HG03135 (cell line): ENCODE data around the gene IMMT.
"Not testable (repeated sequence)": the region's sequence is repeated elsewhere in the genome, so short reads cannot be mapped to it uniquely, and the experiment has no call there.

ENCODE experiments used
- ATAC-seq: cut with Tn5 transposase; IDR thresholded peaks from one replicate; pipeline ENCODE4 v1.9.1; 2021; ENCODE audit warnings: mild to moderate bottlenecking, moderate library complexity; ENCODE audit not compliant: unreplicated experiment

The IMMT gene

DNA sequence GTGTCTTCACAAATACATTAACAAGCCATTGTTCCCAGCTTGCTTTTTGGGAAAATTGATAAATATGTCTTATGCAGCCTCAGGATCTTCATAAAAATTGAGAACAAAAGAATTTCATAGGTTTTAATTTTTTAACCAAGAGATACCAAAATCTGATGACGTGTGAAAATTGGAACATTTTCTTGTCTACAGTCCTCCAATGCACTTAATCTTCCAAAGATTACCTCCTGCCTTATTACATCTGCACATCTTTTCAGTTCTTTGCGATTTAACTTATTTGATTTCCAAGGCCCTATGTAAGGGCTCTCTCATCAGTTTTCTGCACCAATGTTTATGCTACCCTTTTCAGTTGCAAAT is 7.1 kb upstream of the IMMT start:
- no peak for ATAC-seq

DNA sequence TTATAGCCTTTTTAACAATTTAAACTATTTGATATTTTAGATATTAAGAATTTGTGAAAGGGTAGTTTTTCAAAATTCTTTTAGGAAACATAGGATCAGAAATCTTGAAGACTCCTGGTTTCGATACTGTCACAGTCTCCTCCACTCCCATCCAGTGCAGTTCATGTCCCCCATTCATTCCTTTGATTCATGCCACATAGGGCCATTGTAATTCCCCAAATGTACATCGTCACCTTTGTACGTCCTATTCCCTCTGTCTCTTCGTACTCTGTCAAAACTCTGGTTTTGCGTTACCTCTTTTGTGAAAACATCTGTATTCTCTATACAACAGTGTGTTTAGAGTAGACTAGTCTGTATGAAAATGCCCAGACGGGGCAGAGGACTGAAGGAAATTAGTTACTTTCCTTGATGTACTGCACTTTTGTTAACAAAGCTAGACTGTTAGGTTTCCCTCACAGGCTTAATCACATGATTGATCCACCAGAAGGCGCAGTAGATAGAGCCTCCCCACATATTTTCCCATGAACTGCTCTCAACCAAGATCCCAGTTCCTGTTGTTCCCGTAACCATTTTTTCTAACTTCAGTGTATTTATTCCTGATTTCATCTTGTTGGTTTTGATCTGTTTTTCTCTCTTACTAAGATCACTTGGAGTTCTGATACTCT is 6.5 kb upstream of the IMMT start:
- ATAC-seq, result no peak

DNA sequence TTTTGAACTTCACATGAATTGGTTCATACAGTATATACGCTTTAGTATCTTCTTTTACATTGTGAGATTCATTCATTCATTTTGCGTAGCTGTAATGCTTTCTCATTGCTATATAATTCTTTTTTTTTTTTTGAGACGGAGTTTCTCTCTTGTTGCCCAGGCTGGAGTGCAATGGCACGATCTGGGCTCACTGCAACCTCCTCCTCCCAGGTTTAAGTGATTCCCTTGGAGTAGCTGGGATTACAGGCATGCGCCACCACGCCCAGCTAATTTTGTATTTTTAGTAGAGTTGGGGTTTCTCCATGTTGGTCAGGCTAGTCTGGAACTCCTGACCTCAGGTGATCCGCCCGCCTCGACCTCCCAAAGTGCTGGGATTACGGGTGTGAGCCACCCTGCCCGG is 5.3 kb upstream of the IMMT start:
- not testable (repeated sequence) for ATAC-seq

DNA sequence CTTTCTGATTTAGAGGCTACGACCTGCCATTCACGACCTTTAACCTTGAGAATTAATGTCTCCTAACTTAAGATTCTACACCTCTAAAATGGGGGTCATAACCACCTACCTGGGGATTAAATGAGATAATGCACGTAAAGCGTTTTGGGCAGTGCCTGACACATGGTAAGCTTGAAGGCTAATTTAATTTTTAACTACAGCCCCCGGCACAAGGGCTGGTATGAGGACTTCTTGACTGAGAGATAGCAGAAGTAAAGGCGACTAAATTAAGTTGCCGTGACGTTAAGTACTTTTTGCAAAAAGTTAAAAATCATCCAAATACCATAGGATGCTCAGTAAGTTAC is 4.5 kb upstream of the IMMT start:
- no peak for ATAC-seq

DNA sequence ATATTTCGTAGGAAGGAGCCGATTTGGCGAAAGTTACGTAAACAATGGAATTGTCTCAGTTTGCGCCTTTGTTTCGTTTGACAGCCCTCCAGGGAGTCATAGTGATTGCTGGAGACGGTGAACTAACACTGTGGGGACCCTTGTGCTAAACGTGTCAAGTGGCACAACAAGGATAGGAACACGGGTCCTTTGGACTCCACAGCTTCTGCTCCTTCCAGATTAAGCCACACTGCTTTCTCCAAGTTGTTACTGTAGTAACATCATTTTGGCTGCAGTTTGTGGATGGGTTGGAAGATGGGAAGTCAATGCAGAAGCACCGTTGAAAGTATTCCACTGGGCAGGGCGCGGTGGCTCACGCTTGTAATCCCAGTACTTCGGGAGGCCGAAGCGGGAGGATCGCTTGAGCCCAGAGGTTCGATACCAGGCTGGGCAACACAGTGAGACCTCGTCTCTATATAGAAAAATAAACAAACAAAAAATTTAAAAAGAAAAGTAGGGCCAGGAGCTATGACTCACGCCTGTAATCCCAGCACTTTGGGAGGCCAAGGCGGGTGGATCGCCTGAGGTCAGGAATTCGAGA is 636 bp upstream of the IMMT start:
- ATAC-seq, result no peak

DNA sequence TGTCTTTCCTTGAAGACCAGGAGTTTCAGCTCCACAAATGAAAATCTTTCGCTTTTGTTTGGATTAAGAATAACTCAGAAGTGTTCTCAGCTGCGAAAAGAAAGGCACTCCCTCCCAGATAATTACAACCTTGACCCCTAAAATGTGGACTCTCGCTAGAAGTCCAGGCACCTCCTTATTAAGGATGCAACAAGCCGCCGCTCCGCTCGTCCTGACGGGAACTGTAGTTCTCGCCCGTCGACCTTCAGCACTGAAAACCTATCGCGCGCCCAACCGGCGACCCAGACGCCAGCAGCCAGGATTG is 559 bp downstream of the IMMT start:
- ATAC-seq, result no peak

DNA sequence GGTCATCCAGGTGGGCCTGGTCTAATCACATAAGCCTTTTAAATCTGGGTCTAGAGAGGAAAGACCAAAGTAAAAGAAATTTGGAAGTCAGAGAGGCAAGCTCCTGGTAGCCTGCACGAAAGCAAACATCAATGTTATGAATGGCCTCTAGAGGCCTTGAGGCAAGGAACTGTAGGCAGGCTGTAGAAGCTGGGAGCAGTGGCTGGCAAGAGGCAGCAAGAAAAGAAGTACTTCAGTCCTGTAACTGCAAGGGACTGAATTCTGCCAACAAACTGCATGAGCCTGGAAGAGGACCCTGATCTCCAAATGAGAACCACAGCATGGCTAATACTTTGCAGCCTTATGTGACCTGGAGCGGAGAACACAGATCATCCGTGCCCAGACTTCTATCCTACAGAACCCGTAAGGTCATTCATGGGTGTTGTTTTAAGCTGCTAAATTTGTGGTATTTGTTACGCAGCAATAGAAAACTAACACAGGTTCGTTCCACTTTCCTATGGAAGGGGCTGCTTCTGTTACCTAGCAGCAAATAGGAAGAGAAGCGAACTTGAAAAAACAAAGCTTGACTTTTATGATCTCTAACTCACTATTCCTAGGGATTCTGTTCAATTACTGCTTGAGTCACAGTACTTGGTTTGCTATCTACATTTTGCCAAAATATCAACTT is 1.2 kb downstream of the IMMT start:
- ATAC-seq, result no peak

DNA sequence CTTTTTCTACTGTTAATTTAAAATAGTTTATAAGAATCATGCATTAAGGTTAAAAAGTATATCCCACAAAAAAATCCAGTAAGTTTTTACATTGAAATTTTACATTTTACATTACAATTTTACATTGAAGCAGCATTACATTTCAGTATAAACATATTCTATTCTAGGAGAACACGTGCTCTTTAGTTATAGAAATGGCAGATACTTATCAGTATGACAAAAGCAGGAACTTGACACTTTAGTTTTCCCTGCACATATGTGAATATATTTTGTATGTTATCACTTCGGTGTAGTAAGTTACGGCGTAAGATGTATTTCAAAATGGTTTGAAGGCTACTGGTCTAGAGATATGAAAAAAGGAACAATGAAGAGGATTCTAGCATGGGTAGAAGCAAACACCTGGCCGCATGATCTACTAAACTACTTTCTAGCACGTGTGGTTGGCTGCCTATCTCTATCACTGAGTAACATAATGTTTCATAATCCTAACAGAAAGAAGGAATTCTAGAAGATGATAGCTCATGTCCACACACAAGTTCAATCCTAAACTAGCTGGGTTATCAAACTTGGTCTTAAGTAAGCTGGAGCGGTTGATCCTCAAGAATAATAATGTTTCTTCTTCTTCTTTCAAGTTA is 5.4 kb downstream of the IMMT start:
- ATAC-seq, result no peak

DNA sequence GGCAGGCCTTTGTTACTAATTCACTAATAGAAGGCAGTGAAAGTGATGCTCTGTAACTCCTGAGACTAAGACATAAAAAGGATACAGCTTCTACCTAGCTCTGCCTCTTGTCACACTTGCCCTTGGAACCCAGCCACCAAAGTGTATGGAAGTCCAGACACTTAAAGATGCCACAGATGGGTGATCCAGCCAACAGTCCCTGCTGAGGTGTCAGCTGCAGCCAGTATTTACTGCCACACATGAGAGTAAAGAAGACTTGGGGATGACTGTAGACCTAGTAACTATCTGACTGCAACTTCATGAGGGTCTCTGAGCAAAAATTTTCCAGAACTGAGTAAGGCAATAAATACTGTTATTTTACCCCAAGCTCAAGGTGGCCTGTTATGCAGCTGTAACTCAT is 8.8 kb downstream of the IMMT start:
- ATAC-seq, result no peak

DNA sequence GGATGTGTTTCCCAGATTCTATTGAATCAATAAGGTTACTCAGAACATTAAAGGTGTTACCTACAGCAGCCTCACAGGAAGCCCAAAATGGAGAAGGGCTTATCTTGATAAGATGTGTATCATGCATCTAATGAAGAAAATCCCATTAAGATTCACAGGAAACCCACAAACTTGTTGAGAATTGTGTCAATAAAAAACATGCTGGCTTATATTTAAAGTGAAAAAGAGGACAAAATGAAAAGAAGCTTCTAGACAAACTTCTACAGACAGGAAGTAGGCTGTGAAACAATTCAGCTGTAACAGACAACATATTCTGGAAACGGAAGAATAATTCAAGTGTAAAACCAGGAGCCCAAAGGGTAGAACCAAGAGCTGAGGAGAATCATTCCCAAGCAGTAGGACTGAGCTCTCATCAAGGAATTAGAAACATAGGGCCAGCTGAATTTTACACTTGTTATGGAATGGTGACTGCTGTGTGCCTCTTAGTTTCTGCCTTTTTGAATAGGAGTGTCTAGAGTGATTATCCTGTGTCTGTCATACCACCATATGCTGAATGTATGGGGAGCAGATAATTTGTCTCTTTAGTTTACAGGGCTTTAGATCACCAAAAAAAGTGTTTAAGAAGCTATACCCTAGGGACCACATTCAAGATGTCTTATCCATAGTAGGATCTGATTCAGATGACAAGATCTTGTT is 9.6 kb downstream of the IMMT start:
- ATAC-seq, result no peak

DNA sequence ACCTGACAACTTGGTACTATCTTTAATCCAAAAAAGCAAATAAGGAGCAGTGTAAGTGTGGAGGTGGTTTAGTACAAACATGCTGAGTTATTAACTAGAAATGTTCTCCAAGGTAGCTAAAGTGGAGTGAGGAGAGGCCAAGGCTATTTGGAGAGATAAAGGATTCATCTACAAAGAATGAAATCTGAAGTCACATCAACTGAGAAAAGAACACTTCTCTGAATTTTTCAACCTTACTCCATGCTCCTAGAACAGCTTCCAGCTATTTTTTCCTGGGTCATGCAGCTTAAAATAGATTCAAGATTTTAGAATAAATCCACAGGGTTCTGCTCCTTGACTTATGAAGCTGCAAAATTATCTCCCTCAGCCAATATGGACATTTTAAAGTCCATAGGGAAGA is 18.7 kb downstream of the IMMT start:
- no peak for ATAC-seq

DNA sequence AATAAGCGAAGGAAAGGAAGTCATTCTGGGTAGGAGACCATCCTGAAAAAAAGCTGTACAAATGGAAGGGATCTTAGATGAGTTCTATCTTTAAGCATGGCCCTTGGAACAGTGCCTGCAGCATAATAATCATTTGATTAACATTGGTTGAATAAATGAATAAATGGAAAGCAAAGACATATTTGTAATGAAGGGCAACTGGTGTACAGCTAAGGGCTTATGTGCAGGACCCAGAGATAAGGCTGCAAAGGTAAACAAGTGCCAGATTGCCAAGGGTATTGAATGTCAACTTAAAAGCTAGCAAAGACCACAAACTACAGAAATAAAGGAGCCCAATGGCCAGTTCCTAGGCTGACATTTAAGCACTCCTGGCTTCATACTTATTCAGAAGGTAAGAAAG is 19.4 kb downstream of the IMMT start:
- no peak for ATAC-seq

DNA sequence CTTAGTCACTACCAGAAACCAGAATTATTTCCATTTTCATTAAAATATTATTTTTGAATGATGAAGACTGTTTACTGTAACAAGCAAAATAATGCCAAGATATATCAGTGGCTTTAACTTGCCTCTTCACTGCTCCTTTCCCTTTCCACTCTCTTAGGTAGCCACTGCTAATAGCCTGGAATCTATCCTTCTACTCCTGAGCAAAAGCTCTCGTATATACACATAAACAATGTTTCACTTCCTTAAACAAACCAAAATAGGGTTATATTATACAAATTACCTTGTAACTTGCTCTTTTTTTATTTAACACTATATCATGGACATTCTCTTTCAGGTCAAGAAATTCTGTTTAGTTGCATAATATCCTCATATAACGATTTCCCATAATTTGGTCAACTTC is 20.8 kb downstream of the IMMT start:
- no peak for ATAC-seq

DNA sequence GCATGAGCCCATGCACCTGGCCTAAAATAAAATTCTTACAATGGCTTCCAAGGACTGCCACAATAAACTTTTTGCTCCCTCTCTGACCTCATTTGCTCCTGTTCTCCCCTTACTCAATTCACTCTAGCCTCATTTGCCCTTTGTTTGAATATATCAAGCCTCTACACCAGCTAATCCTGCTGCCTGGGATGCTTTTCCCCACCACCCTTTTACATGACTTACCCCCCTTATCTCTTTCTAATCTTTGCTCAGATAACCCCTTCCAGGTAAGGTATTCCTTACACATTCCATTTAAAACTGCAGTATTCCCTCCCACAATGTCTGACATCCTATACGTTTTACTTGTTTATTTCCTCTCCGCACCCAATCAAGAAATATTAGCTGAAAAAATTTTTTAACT is 22.7 kb downstream of the IMMT start:
- no peak for ATAC-seq

DNA sequence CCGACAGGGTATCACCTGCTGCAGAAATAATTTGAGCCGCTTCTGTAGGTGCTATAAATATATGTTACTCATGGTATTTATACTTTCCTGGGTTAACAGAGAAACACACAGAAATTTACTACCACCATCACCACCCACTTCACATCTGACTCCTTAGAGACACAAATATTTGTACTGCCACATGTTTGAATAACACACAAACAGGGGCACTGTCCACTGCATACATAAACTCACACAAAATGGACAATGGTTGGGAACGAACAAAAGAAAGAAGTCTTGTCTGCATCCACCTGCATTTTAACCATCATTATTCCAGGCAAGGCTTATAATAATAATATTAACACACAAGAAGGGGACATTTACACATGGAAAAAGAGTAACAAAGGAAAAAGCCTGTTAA is 24.0 kb downstream of the IMMT start:
- no peak for ATAC-seq

DNA sequence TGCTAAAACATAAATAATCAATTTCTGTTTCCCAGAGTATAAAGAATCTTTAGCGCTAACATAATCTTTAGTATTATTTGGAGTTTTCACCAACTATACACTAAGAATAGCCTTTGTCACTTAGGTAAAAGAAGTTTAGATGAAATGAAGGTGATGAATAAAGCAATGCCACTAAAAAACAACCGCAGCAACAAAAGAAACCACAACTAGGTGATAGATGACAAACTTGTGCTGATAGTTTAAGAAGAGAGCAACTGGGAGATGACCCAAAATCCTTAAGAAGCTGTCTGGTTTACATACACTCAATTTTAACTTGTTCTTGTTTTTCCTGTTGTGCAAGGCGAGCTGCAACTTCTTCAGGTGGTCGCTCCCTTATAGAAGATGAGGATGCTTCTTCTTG is 24.8 kb downstream of the IMMT start:
- no peak for ATAC-seq

DNA sequence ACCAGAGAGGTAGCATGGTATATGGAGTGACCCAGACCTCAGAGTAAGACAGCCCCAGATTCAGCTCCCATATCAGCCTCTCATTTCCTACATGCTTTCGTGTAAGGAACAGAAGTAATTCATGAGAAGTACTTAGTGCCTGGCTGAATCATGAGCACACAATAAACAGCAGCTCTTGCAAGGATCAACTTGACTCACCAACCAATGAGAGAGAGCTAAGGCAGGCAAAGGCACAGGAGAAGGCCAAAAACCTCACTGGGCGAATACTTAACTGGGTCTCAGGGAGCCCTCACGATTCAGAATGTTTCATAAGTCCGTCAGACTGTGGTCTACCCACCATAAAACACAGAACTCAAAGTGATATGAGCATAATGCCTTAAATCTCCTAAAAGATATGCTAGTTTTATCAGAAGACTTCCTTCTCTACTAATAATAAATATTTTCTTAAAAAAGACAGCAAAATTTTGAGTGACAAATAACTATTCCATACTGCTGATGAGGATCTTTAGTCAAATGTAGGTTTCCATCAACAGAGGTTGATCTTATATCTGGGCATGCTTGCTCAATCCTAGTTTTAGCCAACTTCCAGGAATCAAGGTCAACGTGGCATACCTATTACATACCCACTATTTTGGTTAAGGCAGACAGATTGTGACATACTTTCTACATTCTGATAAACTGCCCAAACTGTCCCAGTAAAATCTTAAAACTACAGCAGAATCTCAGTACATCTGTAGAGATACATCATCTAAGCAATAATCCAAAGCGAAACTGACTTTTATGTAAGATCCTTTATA is 34.9 kb downstream of the IMMT start:
- no peak for ATAC-seq

DNA sequence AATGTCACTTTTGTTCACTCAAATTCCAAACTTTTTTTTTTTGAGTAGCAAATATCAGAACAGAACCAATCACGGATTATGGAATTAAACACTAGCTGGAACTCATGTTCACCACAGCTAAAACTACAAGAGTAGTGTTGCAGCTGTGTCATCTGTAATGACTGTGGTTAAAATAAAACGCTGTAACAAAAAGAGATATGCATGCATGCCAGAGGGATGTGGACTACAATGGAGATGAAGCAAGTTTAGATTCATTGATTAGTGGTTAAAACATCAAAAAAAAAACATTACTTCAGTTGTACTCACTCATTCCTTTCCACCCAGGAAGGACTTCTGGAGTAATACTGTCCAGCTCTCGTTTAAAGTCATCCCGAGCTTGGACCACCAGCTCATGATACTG is 37.0 kb downstream of the IMMT start:
- ATAC-seq, result no peak

DNA sequence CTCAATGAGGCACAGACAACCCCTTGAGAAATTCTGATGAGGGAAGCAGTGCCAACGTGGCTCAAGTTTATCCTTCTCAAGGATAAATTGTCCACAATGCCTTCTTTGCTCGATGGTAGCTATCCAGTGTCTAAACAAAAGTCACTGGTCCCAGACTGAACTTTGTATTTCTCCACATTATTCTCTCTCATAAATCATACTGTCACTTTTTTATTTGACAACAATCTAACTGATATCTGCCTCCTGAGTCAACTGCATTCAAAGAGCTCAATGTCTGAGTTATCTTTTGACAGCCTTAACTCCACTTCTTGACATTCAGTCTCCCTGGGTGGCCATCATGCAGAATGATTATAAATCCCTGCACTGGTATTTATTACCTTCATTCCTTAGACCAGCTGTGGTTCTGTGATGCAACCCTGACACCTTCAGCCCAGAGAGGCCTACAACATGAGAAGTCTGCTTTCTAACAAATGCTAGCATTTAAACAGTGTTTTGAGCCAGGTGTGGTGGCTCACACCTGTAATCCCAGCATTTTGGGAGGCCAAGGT is 38.2 kb downstream of the IMMT start:
- no peak for ATAC-seq

DNA sequence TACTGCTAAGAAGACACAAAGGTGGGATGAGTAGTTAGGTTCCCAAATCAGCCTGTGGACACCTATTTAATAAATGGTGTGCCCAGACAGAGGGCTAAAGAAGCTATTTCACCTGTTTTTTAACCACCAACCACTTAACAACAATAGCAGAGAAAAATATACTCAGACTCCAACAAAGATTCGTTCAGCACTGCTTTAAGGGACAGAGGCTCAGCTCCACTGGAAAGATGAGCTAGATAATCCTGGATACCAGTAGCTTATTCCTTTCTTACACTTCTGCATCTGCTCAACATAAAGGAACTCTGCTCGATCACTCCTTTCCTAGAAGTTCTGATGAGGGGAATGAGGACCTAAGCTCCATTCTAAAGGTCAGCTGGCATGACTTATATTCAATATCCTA is 44.8 kb downstream of the IMMT start:
- ATAC-seq, result no peak

DNA sequence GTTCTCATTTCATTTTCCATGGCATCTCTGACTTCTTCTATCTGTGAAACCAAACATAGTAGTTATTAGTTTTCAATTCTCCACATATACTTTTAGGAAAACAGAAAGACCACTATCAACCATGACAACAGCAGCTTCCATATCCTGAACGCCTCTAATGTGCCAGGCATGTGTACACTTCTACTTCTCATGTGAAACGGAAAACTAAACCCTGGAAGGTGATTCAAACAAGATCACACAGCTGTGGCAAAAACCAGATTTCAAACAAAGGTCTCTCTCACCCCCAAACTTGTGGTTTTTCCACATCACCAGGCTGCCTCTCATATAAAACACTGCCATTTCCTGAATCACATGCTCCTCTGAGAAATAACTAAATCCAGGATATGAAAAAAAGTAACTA is 47.5 kb downstream of the IMMT start:
- ATAC-seq, result no peak
